Measurements from ENCODE around the gene DTNB.
"Not testable (repeated sequence)": the region's sequence is repeated elsewhere in the genome, so short reads cannot be mapped to it uniquely, and the experiment has no call there.

Gene DTNB

DNA sequence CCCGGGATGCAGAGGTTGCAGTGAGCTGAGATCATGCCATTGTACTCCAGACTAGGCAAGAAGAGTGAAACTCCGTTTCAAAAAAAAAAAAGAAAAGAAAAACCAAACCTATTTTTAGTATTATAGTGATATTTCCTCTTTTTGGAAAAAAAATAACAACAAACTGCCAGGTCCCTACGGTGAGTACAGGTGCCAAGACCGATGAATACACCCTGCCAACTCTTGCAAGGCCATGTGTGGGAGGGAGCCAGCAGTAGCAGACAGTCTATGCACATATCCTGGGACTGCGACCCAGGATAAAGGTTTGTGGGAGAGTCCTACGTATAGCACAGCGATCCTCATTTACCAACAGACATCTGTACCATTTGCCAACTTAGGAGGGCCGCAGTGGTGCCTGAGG is 262.1 kb downstream of the DTNB start:
- no peak for FAIRE-seq

DNA sequence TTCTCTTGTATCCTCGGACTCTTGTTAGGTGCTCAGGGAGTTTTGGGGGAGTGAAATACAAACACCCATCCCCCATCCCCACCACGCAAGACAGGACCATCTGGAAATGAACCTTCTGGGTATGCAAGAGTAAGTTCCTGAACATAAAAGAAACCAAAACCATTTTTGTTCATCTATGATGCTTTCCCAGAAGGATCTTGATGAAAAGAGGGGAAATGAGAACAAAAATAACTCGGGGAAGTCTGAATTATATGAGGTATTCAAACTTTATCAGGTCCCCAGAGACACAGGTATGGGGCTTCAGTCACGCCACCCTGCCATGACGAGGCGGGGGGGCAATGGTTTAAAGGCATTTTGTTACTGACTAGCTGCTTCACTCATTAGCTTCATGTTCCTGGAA is 263.0 kb downstream of the DTNB start:
- no peak for FAIRE-seq

DNA sequence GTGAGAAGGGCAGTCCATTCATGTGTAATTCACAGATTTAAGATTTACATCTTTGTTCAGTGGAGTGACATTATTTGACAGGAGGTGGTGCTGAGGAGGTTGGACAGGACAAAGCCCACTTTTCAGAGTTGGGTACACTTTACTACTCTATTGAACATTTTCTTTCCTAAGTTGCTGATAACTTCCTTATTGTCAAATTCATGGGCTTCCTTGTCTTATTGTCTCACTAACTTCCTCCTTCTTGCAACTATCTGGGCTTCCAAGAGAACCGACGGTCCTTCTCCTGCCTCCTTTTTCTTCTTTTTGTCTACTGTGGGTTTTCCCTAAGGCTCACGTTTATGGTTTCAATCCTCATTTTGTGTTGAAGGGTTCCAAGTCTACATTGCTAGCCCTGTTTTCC is 263.9 kb downstream of the DTNB start:
- no peak for FAIRE-seq

DNA sequence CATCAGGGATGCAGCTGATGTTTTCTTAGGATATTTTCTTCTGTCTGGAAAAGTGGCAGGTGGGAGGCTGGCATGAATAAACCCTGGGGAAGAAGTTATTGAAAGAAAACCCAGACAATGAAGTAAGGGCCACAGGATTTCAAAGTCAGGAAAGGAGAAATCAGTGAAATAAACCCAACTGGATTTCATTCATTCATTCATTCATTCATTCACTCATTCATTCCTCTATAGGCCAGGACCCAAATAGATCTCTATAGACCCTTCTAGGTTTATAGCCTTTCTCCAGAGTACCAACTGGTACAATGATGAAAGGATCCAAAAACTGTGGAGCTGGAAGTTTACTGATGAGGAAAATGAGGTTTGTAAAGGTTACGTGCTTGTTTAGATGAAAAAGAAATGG is 264.3 kb downstream of the DTNB start:
- FAIRE-seq = no peak

DNA sequence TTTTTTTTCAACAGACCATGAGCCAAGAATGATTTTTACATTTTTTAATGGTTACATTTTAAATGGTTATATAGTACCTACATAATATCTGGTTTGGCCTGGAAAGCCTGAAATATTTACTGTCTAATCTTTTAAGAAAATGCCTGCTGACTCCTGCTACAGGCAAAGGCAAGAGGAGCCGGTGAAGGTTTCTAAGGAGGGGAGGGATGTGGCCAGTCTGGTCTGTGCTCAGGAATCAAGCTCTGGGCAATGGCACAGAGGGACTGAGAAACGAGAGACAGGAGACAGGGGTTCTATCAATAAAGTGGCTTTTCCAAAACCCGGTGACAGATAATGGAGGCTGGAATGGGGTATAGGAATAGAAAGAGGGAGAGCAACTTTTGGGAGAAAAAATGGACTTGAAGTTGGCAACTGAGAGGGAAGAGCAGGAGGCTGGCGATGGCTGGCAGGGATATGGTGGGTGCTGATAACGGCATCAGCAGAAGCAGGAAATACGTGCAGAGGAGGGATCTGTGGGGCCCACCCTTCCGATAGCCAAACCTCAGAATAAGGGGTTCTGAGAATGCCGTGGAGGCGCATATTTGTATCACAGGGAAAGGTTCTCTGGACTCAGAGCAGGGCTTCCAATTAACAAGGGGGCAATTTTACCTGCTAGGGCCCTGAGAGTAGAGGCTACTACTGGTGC is 267.6 kb downstream of the DTNB start:
- FAIRE-seq = no peak

DNA sequence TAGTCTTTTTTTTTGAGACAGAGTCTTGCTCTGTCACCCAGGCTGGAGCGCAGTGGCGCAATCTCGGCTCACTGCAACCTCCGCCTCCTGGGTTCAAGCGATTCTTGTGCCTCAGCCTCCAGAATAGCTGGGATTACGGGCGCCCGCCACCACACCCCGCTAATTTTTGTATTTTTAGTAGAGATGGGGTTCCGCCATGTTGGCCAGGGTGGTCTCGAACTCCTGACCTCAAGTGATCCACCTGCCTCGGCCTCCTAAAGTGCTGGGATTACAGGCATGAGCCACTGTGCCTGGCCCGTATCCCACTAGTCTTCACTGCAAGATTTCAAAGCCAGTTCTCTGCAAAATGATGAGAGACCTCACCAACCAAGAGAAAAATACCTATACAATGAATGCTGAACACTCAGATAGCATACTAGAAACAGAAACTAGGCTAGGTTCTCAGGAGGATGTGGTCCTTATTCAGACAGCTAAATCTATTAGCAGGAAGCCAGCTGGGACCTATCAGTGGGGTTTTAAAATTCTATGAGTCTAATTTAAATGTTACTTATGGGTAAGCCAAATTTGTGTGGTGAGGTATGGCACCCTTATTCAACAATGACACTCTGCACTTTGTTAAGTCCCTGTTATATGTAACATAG is 270.1 kb downstream of the DTNB start:
- not testable (repeated sequence) for FAIRE-seq

DNA sequence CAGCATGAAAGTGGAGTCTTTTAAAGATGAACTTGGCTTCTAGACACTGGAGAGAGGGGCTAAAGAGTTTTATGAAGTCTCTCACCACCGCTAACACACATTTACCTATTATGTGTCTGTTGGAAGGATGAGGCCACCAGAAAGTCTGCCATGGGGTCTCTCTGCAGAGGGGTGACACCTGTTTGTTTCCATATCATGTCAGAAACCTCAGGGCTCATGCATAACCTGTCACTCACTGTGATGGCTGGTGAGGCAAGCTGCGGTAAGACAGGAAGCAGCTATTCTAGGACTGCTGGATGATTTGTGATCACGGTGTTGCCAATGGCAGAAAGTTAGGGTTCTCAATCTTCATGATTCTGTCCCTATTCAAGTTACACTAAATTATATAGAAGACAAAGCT is 270.9 kb downstream of the DTNB start:
- no peak for FAIRE-seq

DNA sequence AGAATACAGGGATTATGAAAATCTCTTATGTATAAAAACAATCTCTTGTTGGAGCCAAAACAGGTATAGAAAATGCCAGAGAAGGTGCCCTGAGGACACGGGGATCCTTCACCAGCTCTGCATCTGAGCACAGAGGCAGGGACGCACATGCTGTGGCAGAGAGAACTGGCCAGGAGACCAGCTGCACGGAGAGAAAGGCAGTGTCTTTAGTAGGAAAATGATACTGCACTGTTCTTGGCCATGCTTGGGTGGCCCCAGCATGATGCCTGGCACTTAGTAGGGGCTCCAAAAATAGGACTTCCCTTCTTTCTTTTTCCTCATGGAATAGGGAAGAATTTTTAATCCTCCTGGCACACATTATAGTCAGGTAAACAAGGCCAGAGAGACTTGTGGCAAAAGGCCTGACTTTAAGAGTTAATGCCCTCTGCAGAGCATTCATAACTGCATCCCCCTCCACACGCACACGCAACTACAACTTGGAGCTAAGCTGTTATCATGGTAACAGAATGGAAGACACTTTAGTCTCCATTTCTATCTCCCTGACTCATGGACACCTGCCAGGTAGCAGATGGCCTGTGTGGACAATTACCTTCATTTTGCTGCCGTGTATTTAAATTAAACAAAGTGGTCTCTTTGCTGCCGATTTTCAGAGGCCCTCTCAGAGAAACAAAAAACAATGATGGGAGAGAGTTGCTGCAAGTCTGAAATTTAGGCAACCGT is 271.9 kb downstream of the DTNB start:
- FAIRE-seq = peak; percentile 98

DNA sequence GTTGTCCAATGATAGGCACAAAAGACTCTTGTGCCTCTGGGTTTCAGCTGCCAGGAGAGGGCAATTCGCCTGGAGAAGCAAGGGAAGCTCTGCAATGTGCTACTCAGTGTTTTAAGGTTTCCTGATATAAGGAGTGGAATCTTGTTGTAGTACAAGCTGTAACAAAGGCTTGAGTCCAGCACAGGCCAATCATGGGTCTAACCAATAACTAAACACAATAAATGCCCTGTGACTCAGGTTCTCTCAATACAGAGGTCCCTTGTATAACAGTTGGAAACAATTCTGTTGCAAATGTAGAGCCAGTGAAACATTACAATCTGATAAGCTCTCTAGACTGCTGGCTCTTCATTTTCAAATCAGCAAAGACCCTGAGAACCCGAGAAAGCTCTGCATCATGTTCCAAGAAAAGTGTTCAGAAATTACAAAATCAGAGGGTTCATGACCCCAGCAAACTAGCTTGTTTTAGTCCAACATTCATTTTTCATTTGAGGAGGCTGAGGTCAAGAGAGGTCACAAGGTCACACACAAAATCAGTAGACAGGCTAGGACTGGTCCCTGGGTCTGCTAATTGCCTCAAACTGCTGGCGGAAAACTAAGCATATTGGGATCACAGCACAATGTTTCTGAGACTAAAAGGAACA is 272.7 kb downstream of the DTNB start:
- FAIRE-seq = no peak

DNA sequence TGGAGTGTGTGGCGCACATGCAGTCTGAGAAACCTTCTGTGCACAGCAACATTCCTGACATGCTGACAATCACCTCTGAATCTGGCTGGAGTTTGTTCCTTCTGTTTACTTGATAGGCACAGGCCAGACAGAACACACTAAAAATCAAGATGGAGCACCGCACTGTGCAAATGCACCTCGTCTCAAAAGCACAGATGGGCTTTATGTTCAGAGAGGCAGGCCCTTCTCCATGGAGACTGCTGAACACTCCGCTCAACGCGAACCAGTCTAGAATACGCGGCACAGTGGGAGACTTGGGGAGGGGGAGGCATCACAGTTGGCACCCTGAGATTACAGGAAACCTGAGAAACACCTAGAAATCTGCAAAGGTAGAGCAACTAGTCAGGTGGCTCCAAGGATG is 273.2 kb downstream of the DTNB start:
- FAIRE-seq = no peak

DNA sequence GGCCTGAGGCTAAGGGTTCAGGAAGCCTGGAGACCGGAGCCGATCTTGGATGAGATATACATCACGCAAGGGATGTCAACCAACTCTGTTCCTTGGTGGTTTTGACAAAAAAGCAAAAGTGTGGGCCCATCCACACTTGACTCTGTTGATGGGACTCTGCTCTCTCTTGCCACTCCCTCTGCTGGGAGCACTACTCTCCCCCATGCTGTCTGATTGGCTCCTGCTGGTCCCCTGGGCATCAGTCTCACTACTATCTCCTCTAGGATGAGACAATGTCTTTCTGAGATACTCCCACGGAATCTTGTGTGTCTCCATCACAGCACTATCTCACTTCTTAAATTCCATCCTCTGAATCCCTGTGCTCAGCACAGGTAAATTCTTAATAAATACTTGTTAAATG is 274.8 kb downstream of the DTNB start:
- FAIRE-seq = no peak

DNA sequence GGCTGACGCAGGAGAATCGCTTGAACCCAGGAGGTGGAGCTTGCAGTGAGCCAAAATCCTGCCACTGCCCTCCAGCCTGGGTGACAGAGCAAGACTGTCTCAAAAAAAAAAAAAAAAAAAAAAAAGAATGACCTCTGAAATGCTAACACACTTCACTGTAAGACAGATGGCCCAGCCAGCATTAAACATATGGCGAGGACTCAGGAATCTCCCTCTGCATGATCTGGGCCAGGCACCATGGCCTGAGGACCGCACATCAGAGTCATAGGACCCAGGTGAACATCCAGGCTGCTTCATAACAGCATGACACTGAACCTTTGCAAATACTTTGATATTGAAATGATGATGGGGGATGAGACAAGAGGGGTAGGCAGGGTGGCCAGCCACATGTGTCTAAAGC is 275.6 kb downstream of the DTNB start:
- FAIRE-seq = no peak

DNA sequence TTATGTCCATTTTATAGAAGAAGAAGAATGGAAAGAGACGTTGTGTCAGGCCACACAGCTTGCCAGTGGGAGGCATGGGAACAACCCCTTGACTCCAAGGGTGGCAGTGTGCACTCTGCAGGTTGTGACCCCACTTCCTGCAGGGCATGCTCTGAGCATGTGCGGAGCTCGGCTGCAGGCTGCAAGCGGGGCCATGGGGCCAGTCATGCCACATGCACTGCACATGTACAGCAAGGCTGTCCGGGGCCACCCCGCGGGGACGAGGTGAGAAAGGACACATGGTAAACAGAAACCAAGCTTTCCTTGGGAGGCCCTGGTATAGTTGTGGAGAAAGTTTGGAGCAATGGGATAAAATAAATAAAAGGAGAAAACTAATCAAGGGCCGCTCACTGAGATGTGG is 284.2 kb downstream of the DTNB start:
- no peak for FAIRE-seq

DNA sequence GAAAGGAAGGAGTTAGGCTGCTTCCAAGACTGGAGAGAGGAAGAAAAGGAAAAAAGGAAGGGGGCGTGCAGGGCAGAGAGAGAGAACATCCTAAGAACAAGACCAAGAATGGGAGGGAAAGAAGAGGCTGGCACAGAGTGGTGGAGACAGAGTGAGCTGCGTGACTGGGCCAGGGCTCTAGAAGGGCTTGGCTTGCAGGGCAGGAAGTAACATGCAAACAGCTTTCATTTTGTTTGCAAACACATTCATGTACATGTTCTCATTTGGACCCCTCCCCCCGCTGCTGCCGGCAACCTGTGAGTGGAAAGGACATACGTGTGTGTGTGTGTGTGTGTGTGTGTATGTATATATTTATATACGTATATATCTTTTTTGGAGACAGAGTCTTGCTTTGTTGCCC is 284.9 kb downstream of the DTNB start:
- no peak for FAIRE-seq

DNA sequence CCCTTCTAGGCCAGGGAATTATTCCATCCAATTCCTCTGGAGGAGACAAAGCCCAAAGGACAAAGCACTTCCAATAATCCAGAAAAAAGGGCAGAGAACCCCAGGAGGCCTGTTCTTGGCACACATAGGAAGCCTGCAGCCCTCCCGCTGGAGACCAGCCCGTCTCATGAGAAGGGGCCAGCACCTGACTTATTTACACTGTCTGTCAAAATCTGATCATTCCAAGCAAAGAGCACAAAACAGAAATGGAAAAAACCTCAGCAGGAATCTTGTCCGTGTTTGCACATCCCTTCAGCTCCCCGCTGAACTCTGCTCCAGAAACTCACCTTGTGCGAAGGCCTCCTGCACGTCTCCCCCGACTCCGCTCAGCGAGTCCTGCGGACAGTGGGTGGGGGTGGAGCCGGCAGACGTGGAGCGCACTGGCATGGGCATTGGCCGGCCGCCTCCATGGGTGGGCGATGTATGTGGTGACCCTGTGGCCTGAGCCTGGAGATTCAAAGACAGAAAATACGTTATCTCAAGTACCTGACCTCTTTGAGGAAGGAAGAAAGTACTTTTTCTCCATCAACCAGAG is 285.4 kb downstream of the DTNB start:
- no peak for FAIRE-seq

DNA sequence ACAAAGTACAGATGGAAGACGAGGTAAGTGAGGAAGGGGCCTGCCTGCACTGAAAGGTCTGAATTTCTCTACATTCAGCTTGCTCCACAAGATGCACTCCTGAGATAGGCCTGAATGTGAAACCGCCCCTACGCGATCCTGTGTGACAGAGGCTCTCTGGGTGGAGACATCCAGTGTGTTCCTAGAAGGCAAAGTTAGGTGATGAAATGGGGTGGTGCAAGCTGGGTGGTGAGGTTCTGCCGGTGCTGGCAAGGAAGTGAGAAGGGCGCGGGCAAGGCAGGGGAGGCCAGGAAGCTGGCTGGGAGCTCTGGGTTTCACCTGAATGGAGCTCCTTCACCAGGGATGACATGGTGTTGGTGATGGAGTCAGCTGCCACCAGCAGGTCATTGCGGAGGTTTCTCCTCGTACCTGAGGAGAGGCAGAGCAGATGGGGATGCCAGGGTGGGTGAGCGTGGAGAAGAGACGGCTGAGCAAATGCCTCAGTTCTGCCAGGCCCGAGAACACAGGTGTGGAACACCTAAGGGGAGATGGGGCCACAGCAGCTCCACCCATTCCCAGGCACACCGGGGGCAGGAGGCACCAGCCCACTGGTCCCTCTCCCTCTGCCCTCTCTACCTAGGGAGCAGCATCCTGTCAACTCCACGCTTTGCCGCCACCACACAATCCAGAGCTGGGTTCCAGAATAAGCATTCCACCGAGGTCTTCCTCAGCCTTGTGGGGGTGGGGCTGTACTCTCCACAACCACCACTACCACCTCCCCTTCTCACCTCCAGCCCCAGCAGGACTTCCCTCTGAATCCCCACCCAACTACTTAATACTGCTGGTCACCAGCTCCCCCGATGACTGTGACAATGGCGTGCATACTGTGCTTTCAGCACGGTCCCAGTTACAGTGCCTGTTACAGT is 286.2 kb downstream of the DTNB start:
- no peak for FAIRE-seq

DNA sequence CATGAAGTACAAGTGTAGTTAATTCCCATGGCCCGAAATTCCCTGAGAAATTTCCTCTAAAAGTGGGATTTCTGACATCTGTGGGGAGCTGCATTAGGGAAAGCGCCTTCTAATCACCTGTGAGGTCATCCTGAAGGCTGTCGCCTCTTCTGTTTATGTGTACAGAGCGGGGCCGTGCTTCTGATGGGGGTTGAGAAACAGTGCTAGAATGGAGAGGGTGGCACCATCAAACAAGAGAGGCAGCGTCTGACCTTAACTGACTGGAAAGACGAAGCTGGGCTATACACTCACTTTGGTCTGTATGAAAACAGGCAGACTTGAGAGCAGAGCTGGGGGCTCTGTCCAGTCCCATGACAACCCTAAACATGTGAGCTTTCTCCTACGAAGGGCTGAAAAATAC is 287.5 kb downstream of the DTNB start:
- FAIRE-seq = no peak

DNA sequence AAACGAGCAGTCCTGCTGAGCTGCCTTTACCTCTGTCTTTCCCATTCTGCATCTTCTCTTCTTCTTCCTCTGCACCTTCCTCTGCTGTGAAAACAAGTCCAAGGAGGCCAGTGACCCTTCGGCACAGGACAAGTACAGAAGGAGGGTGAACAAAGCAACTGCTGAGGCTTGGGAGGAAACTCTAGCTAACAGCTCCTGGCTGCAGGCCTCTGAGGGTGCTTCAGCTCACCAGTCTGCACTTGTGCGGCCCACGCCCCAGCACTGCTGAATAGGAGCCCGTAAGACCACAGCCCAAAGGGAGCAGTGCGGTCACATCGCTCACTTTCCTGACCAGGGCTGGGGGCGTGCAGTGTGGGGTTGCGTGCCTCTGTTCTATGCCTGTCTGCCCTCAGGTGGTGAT is 289.6 kb downstream of the DTNB start:
- FAIRE-seq = no peak

DNA sequence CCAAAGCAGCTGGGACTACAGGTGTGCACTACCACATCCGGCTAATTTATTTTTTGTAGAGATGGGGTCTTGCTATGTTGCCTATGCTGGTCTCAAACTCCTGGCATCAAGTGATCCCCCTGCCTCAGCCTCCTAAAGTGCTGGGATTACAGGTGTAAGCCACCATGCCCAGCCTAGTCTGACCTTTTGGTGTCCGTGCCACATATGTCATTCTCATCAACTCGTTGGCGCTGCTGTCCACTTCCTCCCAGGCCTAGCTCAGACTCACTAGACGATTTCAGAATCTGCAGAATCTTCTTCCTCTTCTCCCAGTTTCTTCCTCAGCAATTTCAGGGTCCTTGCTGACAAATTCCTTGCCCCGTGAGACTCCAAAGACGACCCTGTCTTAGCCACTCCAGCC is 291.9 kb downstream of the DTNB start:
- no peak for FAIRE-seq

DNA sequence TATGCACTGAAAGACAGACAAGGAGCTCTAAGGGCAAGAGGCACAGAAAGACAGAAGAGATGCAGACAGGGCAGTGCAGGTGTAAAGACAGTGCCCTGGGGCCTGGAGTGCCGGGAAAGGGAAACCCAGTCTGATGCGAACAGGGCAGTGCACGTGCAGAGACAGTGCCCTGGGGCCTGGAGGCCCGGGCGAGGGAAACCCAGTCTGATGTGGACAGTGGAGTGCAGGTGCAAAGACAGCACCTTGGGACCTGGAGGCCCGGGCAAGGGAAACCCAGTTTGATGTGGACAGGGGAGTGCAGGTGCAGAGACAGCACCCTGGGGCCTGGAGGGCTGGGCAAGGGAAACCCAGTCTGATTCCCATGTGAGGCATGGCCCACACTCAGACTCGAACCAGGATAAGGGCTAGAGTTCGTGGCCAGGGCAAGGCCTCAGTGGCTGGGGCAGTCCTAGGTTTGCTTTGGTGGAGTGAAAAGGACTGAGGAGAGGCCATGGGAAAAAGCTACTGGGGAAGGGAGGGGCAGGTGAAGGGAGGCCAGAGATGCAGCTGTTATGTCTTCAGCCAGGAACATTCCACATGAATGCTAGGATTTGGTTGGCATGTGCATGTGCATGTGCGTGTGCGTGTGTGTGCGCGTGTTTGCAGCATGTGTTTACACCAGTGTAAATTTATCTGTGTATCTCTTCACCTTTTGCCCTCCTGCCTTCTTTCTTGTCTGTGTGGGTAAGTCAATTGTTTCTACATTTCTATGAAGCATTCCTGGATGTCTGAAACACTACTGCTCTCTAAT is 292.6 kb downstream of the DTNB start:
- FAIRE-seq = no peak

DNA sequence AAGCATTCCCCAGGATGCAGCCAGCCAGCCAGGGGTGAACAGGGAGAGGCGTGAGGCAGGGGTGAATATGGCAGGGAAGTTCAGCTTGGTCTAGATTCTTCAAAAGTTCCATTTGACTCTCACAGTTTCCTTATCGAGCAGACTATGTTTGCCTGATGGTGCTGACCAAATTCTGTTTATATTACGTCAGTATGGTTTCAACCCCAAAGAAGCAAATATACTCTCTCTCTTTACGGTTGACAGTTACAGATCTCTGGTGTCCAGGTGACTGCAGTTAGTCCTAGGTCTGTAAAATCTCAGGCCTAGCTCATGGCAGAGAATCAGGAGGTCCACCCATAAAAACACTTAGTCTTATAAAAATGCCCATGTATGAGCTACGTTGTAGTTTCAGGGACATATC is 293.4 kb downstream of the DTNB start:
- FAIRE-seq = no peak

DNA sequence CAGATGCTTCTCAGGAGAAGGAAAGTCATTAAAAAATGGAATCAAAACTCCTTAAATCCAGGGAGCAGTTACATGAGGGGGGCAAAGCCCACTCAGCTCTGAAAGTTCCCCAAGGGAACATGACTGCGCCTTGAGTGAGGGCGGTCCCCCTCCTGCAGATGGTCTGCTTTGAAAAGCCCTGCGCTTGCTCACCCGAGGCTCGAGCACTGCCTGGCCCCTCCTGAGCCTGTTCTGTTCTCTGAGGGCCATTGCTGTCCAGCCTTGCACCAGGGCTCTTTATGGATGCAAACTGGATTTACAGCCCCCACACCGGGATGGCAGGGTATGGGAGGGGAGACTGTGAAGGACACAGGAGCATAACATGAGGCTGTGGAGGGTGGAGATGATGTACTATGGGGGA is 293.8 kb downstream of the DTNB start:
- FAIRE-seq = no peak
